NCI-H1092 (cell line): Measurements from ENCODE around the gene RGS6.

ENCODE experiments used
- DNase-seq: peaks from one replicate; lab custom pipeline; 2025; lab: John Stamatoyannopoulos, UW

The RGS6 gene

DNA sequence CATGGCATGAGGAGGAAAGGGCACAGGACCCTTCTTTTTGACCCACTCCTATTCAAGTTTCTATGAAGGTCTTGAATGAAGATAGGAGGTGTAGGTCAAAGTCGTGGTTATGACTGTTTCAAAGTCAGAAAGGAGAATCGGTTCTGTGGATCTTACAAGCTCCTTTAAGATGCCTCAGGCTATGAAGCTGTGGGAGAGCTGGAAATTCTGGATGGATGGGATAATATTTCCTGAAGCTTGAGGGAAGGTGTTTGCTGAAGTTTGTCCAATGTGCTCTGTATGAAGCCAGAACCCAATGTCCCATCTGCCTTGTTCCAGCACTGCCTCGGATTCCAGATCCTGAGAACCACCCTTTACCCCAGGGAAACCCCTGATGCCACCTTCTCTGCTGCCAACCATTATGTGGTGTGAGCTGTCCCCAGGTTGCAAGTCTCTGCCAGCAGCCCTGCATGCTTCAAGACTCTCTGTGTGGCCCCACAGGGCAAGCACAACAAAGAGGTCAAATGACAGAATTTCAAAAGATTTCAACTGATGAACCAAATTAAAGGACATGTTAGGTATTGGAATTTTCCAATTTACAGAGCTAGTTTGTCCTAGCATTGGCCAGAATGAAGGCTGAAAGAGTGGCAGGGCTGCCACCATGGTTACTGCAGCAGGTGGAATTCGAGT, 472.0 kb downstream of the RGS6 start:
- DNase-seq: no peak

DNA sequence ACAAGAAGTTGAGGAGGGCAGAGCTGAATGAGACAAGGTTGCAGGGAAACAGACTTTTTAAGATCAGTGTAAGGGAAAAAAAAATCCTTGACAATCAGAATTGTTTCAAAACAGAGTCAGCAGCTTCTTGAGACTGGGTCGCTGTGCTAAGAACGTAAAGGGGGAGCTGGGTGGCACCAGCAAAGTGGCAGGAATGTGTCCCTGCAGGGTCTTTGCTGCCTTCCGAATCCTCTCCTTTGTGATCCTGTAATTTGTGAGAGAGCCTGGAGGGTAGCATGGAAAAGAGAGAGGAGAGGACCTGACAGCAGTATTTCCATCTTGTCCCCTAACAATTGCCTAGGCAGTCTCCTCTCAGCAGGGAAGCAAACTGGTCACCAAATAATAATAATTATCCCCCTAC, 472.8 kb downstream of the RGS6 start:
- no peak for DNase-seq

DNA sequence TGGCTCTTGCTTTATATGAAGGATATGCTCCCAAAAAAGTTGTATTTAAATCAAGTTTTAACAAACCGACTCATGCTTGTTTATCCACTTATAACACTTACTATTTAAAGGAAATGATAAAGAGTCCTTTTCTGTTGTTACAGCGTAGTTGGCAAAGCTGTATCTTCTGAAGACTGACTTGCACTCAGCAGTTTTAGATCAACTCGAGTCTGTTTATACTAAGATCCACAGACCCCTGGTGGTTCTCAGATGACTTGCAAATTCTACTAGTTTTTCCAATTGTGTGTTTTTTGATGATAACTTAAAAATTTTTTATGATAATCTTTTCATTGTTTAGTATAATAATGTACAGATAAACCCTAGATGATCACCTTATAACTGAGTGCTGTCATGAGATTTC, 475.8 kb downstream of the RGS6 start:
- DNase-seq: no peak

DNA sequence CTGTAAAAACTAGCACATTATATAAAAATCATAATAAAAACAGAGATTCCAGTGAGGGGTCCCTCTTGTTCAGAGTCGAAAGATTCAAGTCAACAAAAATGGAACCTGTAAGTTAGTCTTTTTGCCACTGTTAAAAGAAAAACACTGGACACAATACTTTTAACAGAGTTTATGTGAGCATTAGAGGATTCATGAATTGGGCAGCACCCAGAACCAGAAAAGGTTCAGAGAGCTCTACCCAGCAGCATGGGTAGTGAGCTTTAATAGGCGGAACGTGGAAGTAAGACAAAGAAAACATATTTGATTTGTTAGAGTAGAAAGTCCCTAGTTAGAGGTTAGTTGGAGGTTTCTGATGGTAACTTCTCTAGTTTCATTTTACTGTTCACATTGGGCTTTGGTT, 476.8 kb downstream of the RGS6 start:
- DNase-seq: no peak

GRCh38 chr14:72416081-72416849, 484.0 kb downstream of the RGS6 start:
- no peak for DNase-seq

DNA sequence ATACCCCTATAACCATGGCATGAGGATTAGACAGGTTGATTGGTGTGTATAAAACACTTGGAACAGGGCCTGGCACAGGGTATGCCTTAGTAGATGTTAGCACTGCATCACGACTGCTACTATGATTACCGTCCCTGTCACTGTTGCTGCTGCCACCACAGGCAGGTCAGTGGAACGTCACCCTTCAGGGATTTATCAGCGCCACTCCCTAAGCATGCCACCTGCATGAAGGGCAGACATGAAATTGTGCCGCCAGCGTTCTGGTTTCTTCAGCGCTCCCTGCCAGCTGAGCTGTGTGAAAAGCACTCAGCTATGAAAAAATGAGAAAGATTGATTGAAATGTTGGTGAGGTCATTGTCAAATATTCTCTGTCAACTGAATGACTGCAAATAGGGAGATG, 484.7 kb downstream of the RGS6 start:
- DNase-seq: no peak

DNA sequence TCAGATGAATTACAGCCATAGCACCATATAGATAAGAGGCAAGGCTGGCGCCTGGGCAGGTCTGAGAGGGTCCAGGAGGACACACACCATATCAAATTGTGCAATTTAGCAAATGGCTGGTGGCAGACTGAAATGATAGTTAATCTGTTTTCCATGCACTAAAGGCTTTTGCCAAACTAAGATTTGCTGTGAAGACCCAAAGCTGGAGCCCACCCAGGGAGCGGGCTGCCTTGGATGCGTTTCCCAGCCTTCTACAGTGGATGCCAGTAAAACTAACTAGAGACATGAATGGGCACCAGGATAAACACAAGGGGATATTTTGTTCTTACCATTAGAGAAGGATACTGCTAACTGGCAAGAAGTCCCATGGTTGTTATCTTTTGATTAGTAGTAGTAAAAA, 486.6 kb downstream of the RGS6 start:
- no peak for DNase-seq

DNA sequence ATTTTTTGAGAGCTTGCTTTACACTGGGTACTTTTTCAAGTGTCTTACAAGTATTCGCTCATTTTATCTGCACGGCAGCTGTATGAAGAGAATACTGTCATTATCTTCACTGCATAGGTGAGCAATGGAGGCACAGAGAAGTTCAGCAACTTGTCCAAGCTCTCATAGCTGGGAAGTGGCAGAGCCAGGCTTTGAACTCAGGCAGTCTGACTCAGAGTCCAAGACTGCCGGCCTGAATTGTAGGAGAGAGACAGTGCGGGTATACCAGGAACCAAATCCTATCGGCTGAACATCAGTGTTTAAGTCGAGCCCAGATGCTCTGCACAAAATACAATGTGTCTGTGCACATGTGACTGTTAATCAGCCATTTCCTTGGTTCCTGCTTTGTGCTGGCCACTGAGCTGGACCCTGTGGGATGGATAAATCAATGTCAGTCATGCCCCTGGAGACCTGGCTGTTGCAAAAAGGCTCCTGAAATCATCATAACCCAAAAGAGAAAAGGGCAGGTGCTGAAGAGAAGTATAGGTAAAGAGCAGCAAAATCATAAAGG, 487.1 kb downstream of the RGS6 start:
- DNase-seq: no peak

DNA sequence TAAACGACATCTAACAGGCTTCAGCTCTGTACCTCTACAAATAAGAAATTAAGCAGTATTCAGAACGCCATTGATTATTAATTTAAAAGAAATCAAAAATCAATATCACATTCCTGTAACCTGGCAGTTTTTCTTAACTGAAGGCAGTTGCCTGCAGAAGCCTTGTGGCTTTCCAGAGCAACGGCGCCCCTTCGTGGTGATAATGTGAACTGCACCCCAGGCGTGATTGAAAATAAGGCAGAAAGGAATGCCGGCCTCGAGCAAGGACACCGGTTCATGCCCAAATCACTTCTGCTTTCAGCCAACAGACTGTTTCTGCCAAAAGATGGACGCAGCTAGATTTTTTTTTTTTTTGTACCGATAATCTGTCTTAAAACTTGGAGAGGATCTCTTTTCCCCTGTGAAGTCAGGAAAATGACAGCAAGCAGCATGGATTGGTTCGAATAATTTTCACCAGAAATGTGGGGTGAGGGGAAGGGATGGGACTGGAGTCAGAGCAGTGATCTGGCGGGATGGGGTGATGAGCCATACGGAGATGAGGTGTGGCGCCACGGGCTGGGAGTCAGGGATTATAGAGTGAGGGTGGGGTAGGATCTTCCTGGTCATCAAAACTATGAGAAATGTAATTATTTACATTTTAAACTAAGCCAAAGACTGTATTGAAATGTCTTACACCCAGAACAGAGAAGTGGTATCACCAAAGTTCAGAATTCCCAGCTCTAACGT, 488.7 kb downstream of the RGS6 start:
- peak; percentile 40 for DNase-seq

DNA sequence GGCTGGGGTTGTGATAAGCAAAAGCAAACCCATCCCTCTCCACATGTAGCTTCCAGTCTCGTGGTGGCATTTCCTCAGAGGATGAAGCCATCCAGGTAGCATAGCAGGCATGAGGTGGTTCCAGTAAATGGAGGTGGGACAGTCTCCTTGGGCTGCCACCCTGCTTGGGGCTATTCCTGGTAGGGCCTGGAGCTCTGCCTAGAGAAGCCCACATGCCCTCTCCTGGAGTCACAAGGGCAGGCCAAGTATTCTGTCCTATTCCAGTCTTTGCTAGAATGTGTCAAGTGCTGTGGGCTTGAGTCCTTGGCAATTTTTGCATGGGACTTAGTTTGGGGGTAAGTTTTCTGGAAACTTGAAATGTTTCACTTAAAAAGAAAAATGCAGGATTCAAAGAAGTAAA, 491.7 kb downstream of the RGS6 start:
- no peak for DNase-seq

DNA sequence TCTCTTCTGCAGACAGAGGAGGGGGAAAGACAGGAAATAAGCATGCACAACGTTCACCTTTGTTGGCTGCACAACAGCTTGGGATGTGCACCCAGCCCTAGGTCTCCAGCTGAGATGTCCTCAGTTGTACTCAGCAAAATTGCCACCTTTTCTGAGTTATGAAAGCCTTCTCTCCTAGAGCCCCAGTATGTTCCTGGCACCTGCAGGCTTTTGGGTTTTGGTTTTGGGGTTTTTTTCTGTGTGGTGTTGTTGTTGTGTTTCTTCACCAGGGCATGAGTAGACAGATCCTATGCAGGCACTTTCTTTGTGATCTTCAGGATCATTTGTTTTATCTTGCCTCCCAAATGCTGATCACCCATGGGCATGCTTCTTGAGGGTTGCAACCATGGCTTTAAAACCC, 498.2 kb downstream of the RGS6 start:
- no peak for DNase-seq

DNA sequence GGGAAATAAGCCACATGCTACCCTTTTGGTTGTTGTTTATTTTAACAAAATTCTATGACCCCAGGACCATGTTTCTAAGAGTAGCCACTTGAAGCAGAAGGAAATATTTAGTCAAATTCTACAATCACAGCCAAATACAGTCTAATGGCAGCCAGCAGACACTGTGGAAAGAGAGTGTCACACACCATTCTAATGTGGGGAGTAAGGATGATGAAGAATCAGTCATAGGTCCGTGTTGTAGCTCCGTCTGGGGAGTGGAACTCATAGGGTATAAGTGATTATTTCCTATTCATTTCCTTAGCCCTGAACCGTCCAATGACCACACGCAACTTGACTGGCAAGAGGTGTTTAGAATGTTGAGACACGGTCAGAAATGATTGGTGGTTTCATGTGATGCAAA, 500.5 kb downstream of the RGS6 start:
- no peak for DNase-seq

DNA sequence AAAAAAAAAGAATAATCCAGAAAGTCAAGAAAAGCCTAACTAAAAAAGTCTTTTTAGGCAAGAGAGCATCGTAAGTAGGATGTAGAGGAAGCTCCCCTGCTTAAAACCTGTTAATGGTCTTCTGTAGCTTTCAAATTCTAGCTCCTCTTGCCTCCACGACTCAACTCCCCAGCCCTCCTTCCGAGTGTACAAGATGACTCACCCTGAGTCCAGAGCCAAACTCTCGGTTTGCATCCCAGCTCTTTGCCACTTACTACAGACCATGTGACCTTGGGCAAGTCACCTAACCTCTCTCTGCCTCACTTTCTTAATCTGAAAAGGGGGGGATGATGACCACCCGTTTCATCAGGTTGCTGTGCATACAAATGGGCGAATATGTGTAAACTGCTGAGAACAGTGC, 501.3 kb downstream of the RGS6 start:
- DNase-seq: no peak

DNA sequence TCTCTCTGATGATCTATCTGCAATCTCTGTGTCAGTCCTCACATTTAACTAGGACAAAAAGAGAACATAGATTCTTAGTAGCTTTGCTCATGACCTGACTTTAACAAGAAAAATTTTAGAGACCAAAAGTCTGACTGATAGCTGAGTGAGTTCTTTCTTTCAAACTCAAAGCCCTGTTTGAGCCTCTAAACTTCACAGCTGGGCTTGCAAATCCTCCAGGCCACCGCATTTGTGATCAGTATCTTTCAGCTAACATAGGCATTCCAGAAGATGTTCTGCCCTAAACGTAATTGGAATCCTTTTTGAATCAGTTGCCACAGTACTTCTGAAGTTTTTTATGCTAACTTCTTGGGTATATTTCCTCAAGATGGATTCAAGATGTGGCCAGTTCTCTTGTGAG, 502.6 kb downstream of the RGS6 start:
- no peak for DNase-seq

DNA sequence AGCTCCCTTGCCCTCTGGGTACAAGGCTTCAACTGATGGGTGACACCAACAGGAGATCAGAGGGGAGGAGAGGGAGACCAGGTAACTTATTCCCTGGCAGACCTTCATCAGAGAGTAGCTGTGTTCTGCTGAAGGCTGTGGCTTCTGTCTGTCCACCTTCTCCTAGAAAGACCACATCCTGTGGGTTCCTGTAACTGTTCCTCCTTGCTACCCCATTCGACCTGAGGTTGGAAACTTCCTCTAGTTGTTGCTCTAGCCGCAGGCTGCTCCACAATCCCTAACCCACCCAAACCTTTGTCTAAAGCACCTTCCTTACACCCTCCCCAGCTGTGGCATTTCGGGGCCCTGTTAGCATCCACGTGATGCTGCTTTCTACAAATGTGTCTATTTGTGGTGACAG, 507.5 kb downstream of the RGS6 start:
- DNase-seq: no peak

DNA sequence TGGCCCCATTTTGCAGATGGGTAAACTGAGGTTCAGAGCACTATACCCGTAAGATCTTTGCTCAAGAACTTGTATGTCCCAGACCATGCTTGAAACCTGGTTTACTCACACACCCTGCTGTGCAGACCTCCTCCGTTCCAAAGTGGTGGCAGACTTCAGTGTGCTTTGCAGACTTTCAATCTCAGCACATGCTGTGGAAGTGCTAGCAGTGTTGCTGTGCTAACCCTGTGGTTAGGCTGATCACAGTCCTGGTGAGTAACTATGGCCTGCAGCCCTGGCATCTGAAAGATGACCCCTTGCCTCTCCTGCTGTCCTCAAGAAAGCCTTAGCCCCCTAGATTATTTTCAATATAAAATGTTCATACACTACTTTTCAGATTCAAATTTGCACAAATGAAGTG, 511.0 kb downstream of the RGS6 start:
- no peak for DNase-seq

DNA sequence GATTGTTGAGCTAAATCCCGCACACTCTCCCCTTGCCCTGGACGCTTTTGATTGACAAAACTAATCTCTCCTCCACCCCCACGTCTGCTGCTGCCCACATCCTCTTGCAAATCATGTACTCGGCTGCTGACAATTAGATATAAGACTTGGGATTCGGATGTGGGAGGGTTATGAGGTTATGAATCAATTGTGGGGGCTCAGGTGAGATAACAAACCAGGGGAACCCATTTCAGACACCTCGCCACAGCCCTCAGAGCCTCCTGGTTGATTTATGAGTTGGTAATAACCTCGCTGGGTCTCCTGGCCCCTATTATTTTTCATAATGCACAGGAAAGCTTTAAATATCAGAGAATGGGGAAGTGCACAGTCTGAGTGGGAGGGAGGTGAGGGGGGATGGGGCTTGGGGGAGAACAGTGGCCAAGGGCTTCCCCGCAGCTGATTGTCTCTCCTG, 511.8 kb downstream of the RGS6 start:
- no peak for DNase-seq

- DNase-seq: no peak
Measured at GRCh38 chr14:72444701-72445100, 512.5 kb downstream of the RGS6 start.

DNA sequence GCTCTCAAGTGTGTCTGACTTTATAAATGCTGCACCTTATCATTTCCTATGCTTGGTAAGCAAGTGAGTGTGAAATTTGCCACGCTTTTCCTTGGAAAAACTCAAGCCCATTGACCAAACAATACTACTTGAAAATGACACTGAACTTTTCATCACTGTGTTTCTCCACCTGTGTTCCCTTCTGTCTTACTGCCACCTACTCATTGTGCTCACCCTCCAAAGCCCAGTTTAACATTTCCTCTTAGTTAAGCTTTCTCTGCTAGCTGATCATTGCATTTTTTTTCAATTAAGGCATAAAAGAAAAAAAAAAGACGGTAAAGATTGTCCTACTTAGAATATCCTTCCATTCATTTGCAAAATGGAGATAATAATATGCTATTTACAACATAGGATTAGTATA, 516.0 kb downstream of the RGS6 start:
- DNase-seq: no peak

DNA sequence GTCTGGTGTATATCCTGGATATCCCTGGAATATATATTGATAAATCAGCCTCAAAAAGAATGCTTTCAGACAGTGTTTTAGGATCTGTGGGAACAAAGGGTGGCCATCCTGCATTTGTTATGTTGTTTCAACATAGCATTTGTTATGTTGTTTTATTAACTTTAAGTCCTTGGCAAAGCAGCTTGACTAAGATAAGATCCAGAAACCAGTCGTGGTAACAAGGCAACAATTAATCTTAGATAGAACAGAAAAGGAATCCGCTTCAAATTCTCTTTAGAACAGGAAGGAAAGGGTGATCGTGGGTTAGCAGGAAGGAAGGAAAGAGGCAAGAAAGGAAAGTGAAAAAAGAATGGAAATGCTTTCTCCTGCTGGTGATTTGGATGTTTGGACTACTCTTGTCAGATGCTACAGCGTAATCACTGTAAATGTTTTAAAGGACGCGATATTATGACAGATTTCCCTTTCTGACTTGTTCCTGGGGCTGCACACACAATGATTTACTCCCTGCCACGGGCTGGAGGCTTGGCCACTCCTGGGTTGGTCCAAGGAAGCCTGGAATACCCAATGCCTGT, 518.3 kb downstream of the RGS6 start:
- no peak for DNase-seq

DNA sequence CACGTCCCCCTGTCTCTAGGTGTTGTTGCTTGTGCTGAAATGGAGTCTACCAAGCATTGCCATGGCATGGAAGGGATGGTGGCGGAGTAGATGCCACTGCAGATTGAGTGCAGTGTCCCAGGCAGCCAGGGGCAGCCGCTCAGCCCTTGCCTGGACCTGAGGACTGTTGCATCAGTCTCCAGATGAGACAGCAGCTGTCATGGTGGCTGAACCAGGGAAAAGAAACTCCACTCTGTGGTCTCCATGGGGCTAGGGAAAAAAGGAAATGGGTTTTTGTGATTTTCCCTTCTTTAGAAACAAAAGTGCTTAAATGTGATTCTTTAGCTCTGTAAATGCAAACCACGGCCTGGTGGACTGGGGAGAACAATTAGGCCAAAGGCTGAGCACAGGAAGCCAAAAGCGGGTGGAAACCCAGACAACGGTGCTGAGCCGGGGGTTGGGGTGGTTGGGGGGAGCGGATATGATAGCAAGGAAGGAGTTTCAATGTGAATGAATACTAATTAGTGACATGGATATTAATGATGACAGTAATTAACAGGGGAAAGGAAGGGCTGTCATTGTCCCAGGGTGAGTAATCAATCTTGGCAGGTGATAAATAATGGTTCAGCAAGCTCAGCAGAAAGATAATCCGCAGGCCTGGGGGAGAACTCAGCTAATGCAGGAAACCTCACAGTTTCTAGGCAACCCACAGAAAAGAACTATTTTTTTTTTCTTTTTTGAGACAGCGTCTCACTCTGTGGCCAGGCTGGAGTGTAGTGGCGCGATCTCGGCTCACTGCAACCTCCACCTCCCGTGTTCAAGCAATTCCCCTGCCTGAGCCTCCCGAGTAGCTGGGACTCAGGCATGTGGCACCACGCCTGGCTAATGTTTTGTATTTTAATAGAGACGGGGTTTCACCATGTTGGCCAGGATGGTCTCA, 519.1 kb downstream of the RGS6 start:
- no peak for DNase-seq
